ENCODE results near the gene SLC22A25.

The SLC22A25 gene

GRCh38 chr11:63262547-63262946 is 19.1 kb upstream of the SLC22A25 start:
- ChIA-PET CTCF (no interaction called here), POLR2A (no interaction called here)
- Histone ChIP-seq H3K4me3 (ENCODE audit: low read depth, low read length) (no peak overlapping the region), H3K9me3 (ENCODE audit: control insufficient read depth, insufficient read depth, low read depth, low read length) (no peaks in the 10 kb centered on the region), H3K36me3 (ENCODE audit: control insufficient read depth in 2 of 2, insufficient read depth in 1 of 2, low read length in 2 of 2) (no peaks in the 10 kb centered on the region), H3K4me1 (ENCODE audit: control insufficient read depth, insufficient read depth, low read length) (no peaks in the 10 kb centered on the region), H3K27ac (ENCODE audit: extremely low read depth, low read depth, low read length) (no peak overlapping the region)
- TF ChIP-seq ZNF302 (tag by site-specific recombination; IDR thresholded peaks at IDR 0.05; ENCODE audit: low read depth) (no peak), HOXD13 (CRISPR knock-in tag; IDR thresholded peaks at IDR 0.05; ENCODE audit: borderline replicate concordance) (no peak), SP2 (tag by site-specific recombination; IDR thresholded peaks at IDR 0.05) (no peak), TRIM28 (IDR thresholded peaks at IDR 0.05; ENCODE audit: borderline replicate concordance, low read length) (no peak), ZNF561 (tag by site-specific recombination; IDR thresholded peaks at IDR 0.05; ENCODE audit: borderline replicate concordance) (no peak), ZBTB21 (tag by site-specific recombination; IDR thresholded peaks at IDR 0.05) (no peak), ZNF23 (tag by site-specific recombination; IDR thresholded peaks at IDR 0.05; ENCODE audit: borderline replicate concordance) (no peak), ZNF426 (tag by site-specific recombination; IDR thresholded peaks at IDR 0.05) (no peak), ZNF146 (tag by site-specific recombination; IDR thresholded peaks at IDR 0.05) (no peak), OVOL3 (tag by site-specific recombination; IDR thresholded peaks at IDR 0.05) (no peak), ZEB2 (tag by site-specific recombination; IDR thresholded peaks at IDR 0.05) (no peak), BCL11A (tag by site-specific recombination; IDR thresholded peaks at IDR 0.05; ENCODE audit: low read depth) (no peak), ZNF623 (tag by site-specific recombination; IDR thresholded peaks at IDR 0.05) (no peak), ZNF654 (tag by site-specific recombination; IDR thresholded peaks at IDR 0.05; ENCODE audit: low read depth) (no peak)

GRCh38 chr11:63251312-63251711 is 7.9 kb upstream of the SLC22A25 start:
- Histone ChIP-seq H3K9me3 (ENCODE audit: control insufficient read depth, insufficient read depth, low read depth, low read length) (no peaks in the 10 kb centered on the region), H3K36me3 (ENCODE audit: control insufficient read depth in 2 of 2, insufficient read depth in 1 of 2, low read length in 2 of 2) (no peaks in the 10 kb centered on the region), H3K4me3 (ENCODE audit: low read depth, low read length) (no peak overlapping the region), H3K4me1 (ENCODE audit: control insufficient read depth, insufficient read depth, low read length) (no peaks in the 10 kb centered on the region), H3K27ac (ENCODE audit: extremely low read depth, low read depth, low read length) (no peak overlapping the region)
- TF ChIP-seq ZNF155 (tag by site-specific recombination; IDR thresholded peaks at IDR 0.05) (no peak), ZNF211 (tag by site-specific recombination; IDR thresholded peaks at IDR 0.05; ENCODE audit: low read depth) (no peak), ZNF658 (tag by site-specific recombination; IDR thresholded peaks at IDR 0.05) (no peak), SP3 (tag by site-specific recombination; IDR thresholded peaks at IDR 0.05) (no peak), ZNF792 (tag by site-specific recombination; IDR thresholded peaks at IDR 0.05) (no peak), OVOL3 (tag by site-specific recombination; IDR thresholded peaks at IDR 0.05) (no peak), ZNF148 (tag by site-specific recombination; IDR thresholded peaks at IDR 0.05; ENCODE audit: borderline replicate concordance) (no peak), ZNF274 (IDR thresholded peaks at IDR 0.05; ENCODE audit: low read length) (no peak), ZNF274 (tag by site-specific recombination; IDR thresholded peaks at IDR 0.05; ENCODE audit: borderline replicate concordance) (no peak), ELK4 (IDR thresholded peaks at IDR 0.05; ENCODE audit: borderline replicate concordance, low read depth, low read length) (no peak), ZNF175 (tag by site-specific recombination; IDR thresholded peaks at IDR 0.05) (no peak), ZNF426 (tag by site-specific recombination; IDR thresholded peaks at IDR 0.05) (no peak)
- POLR2A ChIA-PET: no interaction called here
- CTCF ChIA-PET: interaction anchor here (0.7 kb wide), 1 partner anchor 120 kb away, joined by 3 read pairs; no protein-coding TSS in a partner anchor

Measured in HEK293 (cell line).